Iris pigment epithelial cell (primary cell): ENCODE results near the gene OTOF.

Experiments
- DNase-seq: peaks from one replicate; pipeline ENCODE4 v3.0.0-alpha.2; 2011; ENCODE audit warnings: low read depth

OTOF gene

GRCh38 chr2:26477911-26478253 lies at the start of gene OTOF:
Gene OTOF (minus strand): TSS chr2:26478124.
- DNase-seq, result peak; percentile 67

DNA sequence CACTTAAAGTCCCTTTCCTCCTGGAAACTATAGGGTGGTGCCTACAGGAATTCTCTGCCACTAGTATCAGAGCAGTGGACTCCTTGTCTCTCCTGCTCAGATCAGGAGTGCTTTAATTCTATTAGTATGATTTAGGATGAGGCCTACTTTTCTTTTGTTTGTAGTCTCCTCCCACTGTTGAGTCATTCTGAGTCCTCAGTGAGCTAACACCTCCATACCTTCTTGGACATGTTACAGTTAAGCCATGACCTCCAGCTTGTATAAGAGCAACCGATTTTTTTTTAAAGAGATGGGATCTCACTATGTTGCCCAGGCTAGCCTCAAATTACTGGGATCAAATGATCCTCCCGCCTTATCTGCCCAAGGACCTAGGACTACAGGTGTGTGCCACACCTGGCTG lies 48.7 kb upstream of the OTOF start:
- no peak for DNase-seq

- DNase-seq, result no peak
These were observed 48.2 kb upstream of the OTOF start for GRCh38 chr2:26526105-26526504.

GRCh38 chr2:26523750-26524149 lies 45.8 kb upstream of the OTOF start:
- DNase-seq, result no peak

- no peak for DNase-seq
These were observed 44.8 kb upstream of the OTOF start for GRCh38 chr2:26522751-26523171.

DNA sequence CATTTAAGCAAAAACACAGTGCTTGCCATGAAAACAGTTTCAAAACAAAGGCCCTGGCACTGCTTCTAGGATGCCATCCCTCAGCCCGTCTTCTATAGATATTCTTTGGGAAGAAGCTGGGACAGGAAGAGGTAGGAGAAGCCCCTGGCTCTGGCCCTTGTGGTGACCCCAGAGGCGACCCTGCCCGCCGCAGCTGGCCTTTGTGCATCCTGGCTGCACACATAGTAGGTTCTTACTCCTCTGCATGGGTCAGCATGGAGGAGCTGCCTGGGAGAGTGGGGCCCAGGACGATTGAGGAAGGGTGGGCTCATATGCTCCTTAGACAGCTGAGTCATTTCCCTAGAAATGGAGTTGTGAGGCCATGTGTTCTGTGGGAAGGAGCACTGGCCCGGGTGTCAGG lies 44.4 kb upstream of the OTOF start:
- DNase-seq, result no peak

- DNase-seq, result no peak
These were observed 43.9 kb upstream of the OTOF start for GRCh38 chr2:26521913-26522180.

DNA sequence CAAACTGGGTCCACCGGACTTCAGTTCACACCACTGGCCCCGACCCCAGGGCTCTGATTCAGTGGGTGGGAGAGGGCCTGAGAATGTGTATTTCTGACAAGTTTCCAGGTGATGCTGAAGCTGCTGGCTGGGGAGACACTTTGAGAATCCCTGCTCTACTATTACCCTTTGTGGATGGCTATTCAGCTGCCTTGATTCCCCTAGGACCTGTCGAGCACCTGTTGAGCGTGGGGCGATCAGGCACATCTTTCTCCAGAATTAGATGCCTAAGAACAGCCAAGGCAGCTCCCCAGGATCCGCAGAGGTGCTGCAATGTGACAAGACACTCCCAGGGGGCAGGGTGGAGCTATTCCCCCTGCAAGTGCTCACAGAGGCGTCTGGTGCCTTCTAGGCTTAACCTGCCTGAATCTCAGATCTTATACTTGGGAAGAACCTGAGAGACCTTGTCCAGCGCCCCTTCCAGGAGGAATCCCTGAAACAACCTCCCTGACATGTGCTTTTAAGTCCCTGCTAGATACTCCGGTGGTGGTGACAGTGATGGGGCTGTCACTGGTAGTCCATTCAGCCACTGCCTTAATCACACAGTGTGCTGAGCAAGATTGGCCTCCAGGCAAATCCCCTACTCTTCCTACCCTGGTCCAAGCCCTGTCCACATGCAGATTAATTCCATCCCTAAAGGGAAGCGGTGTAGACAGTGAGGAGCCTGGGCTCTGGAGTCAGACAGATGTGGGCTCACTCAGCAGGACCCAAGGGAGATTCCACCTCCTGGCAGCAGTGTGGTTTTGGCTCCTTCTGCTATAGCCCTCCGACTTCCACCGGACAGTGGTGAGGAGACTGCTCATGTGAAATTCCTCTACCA lies 43.4 kb upstream of the OTOF start:
- DNase-seq, result peak; percentile 26

DNA sequence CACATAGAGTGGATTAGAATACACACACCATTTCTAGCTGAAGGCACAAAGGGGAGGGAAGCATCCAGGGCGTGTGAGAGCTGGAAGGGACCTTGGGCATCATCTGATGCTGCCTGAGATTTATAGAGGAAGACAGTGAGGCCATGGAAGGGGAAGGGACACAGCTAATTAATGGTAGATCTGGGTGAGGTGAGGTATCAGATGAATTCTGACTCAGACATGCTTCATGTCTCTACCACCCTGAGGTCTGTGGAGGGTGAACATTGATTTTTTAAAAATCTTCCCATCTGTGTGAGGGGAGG lies 42.2 kb upstream of the OTOF start:
- DNase-seq, result no peak

DNA sequence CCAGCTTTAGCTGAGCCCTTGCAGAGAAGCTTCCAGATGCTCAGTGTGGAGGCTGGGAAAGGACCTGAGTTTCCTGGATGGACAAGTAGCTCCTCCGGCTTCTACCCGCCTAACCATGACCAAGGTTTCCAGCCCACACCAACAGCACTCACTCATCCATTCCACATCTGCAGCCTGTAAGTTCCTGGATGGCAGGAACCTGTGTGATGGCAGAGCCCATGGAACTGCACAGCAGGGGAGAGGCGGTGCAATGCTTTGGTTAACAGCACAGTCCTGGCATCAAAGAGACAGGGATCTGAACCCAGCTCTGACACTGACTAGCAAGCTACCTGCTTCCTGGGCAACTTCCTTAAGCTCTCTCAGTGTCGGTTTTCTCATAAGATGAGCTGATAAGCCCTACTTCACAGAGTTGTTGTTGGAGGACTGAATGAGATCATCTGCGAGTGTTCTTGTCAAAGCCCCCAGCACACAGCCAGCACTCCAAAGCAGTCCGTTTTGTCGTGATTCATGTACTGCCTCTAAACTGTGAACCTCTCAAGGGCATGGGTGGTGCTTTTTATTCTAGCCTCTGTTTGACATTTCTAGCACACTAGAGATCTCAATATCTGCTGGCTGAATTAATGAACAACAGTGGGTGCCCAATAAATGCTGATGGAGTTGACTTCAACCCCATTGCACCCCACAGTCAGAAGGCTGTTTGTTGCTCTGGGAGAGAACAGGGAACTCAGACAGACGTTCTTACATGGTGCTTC lies 41.6 kb upstream of the OTOF start:
- DNase-seq, result peak; percentile 7

- DNase-seq, result no peak
These were observed 38.9 kb upstream of the OTOF start for GRCh38 chr2:26516781-26517180.

GRCh38 chr2:26516246-26516645 lies 38.3 kb upstream of the OTOF start:
- DNase-seq, result no peak

DNA sequence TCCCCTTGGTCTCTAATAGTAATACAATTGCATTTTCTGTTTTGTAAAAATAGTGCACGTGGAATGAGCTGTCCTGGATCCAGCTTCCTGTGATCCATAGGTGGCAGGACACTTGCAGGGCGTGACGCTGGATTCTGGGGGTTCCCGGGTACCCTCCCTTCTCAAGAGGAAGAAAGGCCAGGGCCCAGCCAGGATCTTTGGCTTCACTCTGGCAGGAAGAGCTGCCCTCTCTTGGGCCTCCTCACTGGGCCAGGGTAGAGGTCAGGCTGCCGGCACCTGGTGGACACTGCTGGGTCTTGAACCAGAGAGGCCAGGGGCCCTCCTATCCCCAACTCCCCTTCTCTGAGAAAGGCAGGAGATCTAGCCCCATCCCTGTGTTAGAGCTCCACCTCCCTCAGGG lies 37.8 kb upstream of the OTOF start:
- no peak for DNase-seq

- DNase-seq, result no peak
These were observed 36.1 kb upstream of the OTOF start for GRCh38 chr2:26514045-26514444.

DNA sequence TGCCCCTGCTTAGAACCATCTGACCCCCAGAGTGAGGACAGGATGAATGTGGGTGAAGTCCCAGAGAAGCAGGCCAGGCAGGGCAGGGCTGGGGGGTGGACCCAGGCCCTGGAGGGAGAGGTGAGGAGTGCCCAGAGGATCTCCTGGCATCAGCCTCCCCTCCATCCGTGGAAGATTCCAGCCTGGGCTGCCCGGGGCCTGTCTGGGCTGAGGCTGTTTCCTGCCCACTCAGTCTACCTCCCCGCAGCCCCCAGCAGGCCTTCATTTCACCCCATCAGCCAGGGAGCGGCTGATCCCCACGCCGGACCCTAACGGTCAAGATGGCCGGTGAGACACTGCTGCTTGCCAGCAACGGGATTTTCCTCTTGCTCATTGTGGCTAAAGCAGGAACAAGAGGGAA lies 35.3 kb upstream of the OTOF start:
- no peak for DNase-seq

DNA sequence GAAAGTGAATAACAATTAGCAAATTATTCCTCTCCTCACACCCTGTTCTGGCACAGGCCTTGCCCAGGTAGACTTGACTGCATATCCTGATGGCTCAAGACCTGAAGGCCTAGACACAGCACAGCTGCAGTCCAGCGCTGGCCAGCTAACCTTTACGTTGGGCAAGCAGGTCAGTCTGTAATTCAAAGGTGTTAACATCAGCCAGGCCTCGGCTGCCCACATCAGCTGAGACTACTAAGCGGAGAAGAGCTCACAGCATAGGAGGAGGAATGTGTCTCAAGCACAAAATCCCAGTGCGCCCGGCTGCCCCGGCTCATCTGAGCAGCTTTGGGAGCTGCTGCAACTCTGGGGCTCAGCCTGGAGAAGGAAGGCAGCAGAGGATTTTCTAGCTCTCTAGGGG lies 33.5 kb upstream of the OTOF start:
- DNase-seq, result no peak

GRCh38 chr2:26510344-26510973 lies 32.5 kb upstream of the OTOF start:
- no peak for DNase-seq

DNA sequence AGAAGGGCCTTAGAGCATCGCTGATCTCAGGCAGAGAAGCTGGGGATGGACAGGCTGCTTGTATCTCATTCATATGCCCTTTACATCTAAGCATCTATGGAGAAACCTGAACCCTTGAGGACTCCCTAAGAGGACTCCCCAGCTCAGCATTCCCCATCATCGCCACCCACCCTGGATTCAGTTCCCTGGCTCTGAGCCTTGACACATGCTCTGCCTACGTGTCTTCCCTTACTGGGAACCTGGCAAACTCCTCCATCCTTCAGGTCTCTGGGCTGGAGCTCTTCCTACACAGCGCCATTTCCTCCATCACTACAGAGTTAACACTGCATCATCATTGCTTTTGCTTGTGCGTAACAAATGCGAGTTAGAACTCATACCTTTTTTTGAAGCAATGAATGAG lies 31.2 kb upstream of the OTOF start:
- DNase-seq, result no peak

DNA sequence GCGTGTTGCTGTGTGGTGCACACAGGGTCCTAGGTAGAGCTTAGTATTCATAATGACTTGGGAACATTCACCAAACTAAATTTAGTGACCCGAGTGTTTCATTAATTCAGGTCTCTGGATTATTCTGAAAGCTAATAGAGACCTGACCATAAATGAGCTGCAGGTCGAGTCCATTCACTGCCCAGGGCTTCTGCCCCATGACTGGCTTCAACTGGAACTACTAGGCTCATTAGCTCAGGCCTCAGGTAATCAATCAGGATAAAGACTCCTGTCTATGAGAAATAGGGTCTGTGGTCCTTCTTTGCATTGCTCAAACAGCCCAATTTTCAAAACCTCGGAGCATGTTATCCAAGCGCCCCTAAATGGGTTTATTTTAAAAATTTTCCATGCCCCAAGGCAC lies 30.0 kb upstream of the OTOF start:
- no peak for DNase-seq

GRCh38 chr2:26507088-26507487 lies 29.2 kb upstream of the OTOF start:
- no peak for DNase-seq

GRCh38 chr2:26506279-26506678 lies 28.4 kb upstream of the OTOF start:
- DNase-seq, result no peak

GRCh38 chr2:26504002-26504401 lies 26.1 kb upstream of the OTOF start:
- no peak for DNase-seq

- DNase-seq, result peak; percentile 59
These were observed 25.4 kb upstream of the OTOF start for GRCh38 chr2:26503231-26503880.
